ENCODE results near the gene PTBP3.

Gene PTBP3

GRCh38 chr9:112360047-112360804 is 26.8 kb upstream of the PTBP3 start:
- no peak for DNase-seq

GRCh38 chr9:112355427-112355897 is 22.0 kb upstream of the PTBP3 start:
- no peak for DNase-seq

- DNase-seq: no peak
These were observed 20.8 kb upstream of the PTBP3 start for GRCh38 chr9:112354081-112354743.

GRCh38 chr9:112352209-112352608 is 18.8 kb upstream of the PTBP3 start:
- DNase-seq: no peak

- no peak for DNase-seq
These were observed 17.8 kb upstream of the PTBP3 start for GRCh38 chr9:112351184-112351583.

- no peak for DNase-seq
These were observed 15.6 kb upstream of the PTBP3 start for GRCh38 chr9:112349008-112349333.

- DNase-seq: peak; percentile 77
These were observed 15.0 kb upstream of the PTBP3 start for GRCh38 chr9:112348257-112349007.

GRCh38 chr9:112341730-112342129 is 8.3 kb upstream of the PTBP3 start:
- no peak for DNase-seq

- DNase-seq: no peak
These were observed 6.5 kb upstream of the PTBP3 start for GRCh38 chr9:112339886-112340285.

- no peak for DNase-seq
These were observed 5.1 kb upstream of the PTBP3 start for GRCh38 chr9:112338561-112338960.

GRCh38 chr9:112337547-112337946 is 4.1 kb upstream of the PTBP3 start:
- no peak for DNase-seq

- peak; percentile 62 for DNase-seq
These were observed 1.0 kb upstream of the PTBP3 start for GRCh38 chr9:112334432-112334841.

GRCh38 chr9:112333639-112334431 is 416 bp upstream of the PTBP3 start:
- DNase-seq: peak; percentile 95

GRCh38 chr9:112332674-112332976 is 794 bp downstream of the PTBP3 start:
- no peak for DNase-seq

GRCh38 chr9:112332214-112332613 is 1.2 kb downstream of the PTBP3 start:
- no peak for DNase-seq

GRCh38 chr9:112331674-112331952 is 1.8 kb downstream of the PTBP3 start:
- no peak for DNase-seq

GRCh38 chr9:112328545-112328944 is 4.9 kb downstream of the PTBP3 start:
- no peak for DNase-seq

GRCh38 chr9:112327718-112328450 is 5.5 kb downstream of the PTBP3 start:
- DNase-seq: no peak

- no peak for DNase-seq
These were observed 7.2 kb downstream of the PTBP3 start for GRCh38 chr9:112326194-112326593.

- no peak for DNase-seq
These were observed 7.8 kb downstream of the PTBP3 start for GRCh38 chr9:112325600-112325999.

GRCh38 chr9:112325127-112325526 is 8.3 kb downstream of the PTBP3 start:
- no peak for DNase-seq

GRCh38 chr9:112323378-112323854 is 10.0 kb downstream of the PTBP3 start:
- no peak for DNase-seq
